HG02759 (cell line): ENCODE measurements around the gene PHLPP1.
"Not testable (repeated sequence)": the region's sequence is repeated elsewhere in the genome, so short reads cannot be mapped to it uniquely, and the experiment has no call there.

Experiments used
- ATAC-seq: cut with Tn5 transposase; IDR thresholded peaks from one replicate; pipeline ENCODE4 v1.9.1; 2021; ENCODE audit warnings: mild to moderate bottlenecking, moderate library complexity; ENCODE audit not compliant: unreplicated experiment

PHLPP1 gene

DNA sequence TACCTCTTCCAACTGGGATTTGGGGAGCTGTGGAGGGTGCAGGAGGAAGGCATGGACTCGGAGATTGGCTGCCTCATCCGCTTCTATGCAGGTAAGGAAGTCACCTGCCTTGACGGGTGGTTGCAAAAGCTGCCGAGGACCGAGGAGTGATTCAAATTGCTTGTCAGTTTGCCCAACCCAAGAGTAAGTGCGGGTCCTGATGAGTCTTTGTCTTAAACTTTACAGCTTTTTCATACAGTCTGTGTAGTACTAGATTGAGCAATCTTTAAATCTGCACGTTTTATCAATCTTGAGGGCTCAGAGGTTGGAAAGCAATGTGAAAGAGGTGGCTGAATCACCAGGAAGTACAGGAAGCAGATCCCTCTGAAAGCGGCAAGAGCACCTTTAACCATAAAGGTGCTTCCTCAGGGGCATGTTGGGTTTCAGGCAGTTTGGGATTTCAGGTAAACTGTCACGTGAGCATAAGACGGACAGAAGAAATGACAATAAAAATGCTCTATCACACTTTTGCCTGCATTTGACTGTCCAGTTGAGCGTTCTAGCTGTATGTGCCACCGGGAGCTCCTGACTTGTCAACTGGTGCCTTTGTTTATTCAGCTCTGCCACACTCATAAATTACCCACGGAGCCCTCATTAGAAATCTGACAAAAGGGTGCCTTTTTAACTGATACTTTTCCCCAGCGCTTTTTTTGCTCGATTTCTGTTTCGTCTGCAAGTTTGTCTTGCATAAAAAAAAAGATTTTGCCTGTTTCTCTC, 2.0 kb downstream of the PHLPP1 start:
- ATAC-seq: no peak

DNA sequence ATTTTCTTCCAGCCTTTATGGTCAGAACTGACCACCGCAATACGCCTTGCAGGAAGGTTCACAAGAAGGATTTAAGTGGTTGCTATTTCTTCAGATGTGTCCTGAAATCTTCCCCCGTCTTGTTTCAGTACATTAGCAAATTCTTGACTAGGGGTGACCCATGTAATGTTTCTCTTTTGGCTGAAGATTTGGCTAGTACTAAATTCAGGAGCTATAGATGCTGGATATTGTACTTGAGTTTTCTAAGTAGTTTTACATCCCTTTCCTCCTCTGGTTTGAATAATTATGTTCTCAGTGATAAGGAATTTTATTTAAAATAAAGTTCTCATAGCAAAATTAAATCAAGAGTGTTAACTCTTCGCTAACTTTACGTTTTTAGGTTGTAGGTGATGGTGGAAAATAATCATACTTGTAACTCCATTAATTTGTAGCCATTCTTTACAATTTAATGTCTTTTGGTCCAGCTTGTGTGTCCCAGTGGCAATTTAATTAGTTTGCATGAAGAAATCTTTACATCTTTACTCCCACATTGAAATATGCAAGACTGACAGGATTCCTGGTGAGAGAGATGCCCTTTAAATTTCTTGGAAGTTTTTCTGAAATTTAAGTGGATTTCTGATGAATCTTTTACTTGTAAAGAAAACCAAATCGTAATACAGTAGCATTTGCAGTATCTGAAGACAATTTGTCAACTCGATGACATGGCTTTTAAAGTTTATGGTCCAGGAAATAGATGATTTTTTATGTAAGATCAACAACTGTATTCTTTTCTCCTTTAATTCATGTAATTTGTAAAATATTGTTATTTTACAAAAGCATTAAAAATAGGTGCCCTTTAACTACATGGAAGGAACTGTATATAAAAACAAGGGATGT, 2.8 kb downstream of the PHLPP1 start:
- ATAC-seq: no peak

DNA sequence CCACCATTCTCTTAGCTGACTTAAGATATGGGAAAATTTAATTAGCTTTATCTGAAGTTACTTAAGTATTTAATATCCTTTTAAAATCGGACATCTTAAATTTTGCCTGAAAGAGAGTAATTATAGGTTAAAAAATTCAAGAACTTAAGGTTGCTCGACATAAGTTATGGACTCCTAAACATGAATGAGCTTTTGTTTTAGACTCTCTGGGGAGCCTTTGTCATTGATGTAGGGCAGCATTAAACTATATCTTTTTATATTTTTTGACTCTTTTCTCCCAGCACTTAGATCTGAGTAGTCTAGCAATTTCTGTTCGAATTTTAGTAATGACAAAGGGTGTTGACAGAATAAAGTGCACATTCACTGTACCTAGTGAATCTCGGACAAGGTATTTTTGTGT, 4.7 kb downstream of the PHLPP1 start:
- no peak for ATAC-seq

DNA sequence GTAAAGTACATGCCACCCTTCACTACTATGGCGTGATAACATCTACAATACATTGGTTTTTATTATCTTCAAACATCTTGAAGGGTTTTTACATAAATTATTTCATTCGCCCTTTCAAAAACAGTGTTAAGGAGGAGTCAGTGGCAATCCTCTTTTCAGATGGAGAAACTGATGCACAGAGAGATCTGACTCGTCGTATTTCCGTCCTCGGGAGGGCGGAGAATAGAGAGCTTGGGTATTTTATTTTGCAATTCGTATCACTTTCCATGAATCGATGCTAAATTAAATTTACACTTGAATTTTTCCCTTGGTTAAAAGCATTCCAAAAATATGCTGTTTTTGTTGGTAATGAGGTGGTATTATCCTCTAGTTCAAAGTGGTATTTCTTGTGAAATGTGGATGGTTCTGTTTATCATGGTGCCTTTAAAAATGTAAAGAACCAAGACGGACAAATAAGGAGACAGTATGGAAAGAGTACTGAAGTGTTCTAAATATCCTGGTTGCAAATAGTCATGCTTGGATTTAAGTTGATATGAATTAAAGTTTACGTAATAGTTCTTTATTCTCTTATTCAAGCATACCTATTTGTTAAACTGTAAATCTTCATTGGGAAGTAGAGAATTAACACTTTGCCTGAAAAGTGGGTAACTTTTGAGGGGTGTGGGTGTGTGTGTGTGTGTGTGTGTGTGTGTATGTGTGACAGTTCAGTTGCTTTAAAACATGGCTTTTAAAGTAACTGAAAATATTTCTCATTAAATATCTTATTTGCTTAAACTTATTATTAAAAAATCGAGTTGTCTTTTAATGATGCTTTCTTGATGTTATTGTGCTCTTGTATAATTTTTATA, 5.6 kb downstream of the PHLPP1 start:
- no peak for ATAC-seq

DNA sequence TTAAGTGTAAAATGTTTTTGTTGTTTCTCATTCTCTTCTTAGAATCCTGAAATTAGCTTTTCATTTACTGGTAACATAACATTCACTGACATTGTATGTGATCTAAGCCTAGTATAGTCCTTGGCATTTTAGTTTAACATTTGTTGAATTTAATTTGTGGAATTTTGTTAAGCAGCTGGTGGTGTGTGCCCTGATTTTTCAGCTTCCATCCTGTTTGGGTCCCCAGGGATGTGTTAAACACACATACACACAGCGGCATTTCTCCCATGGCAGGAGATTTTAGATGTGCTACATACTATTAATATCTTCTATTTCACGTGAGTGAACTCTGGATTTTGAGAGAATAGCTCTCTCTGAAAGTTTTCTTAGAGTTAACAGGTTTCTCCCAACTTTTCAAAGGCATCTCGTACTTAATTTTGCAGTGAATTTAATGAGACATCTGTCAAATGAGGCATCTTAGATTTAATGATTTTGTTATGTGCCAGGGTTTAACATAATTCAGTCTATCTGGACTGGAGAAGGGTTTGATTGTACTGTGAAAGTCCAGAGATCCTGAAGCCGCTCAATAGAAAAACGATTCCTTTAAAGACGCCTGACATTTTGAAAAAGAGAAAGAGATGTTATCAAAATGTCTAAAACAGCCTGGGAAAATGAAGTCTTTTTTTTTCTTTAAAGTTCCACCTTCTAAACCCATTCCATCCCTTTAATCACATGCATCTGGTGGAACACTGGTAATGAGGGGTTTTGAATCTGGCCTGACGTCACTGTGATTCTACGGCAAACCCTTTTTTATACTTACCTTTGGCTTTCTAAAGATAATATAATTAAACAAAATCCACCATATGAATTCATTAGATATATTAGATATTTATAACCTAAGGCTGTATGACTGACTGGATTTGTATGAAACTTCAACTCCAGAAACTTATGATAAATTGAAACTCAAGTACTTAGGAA, 6.8 kb downstream of the PHLPP1 start:
- ATAC-seq: no peak

DNA sequence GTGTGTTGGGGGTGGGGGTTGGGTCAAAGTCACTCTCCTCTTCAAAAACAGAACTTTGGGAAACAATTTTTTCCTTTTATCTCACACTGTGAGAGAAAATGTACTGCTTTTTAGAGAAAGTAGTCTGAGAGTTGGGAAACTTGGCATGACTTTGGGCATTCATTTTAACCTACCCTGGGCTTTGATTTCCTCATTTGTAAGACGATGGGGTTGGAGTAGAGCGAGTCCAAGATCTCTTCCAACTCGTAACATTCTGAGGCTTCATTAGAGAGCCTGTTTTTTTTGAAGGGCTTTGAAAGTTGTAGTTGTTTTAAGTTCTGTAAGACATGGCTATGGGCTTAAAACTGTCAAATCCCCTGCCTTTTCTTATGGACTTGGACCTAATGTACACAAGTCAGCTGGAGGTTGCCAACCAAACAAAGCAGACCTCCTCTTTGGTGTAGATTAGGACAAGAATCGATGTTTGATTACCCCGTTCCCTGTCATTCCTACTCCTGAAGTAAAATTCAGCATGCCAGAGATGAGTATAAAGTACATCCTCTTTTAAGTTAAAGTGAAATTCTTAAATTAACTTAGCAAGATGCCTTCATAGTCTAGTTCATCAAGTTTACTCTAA, 8.4 kb downstream of the PHLPP1 start:
- no peak for ATAC-seq

DNA sequence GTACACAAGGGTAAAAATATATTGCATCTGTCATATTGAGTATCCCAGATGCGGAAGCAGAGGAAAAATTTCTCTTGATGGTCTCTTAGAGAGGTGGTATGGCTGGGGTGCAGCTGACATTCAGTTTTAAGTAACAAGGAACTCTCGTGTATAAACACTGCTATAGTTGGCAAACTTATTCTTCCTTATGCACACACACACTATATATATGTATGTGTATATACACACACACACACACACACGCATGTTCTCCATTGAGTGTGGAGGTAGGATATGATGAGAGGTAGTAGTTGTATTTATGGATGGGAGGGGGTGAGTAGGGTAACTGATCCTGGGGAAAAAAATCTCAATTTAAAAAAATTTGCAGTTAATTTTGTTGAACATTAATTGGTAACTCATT, 10.6 kb downstream of the PHLPP1 start:
- no peak for ATAC-seq

DNA sequence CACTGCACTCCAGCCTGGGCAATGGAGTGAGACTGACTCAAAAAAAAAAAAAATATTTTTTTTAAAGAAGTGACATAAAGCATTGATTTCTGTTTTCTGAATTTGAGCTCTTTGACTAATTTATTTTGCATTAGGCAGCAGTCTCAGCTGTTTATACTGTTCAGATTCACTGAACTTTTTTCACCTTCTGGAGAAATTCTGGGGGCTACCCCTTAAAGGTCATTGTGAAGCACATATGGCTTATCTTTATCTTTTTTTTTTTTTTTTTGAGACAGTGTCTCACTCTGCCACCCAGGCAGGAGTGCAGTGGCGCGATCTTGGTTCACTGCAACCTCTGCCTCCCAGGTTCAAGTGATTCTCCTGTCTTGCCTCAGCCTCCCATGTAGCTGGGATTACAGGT, 12.9 kb downstream of the PHLPP1 start:
- no peak for ATAC-seq

DNA sequence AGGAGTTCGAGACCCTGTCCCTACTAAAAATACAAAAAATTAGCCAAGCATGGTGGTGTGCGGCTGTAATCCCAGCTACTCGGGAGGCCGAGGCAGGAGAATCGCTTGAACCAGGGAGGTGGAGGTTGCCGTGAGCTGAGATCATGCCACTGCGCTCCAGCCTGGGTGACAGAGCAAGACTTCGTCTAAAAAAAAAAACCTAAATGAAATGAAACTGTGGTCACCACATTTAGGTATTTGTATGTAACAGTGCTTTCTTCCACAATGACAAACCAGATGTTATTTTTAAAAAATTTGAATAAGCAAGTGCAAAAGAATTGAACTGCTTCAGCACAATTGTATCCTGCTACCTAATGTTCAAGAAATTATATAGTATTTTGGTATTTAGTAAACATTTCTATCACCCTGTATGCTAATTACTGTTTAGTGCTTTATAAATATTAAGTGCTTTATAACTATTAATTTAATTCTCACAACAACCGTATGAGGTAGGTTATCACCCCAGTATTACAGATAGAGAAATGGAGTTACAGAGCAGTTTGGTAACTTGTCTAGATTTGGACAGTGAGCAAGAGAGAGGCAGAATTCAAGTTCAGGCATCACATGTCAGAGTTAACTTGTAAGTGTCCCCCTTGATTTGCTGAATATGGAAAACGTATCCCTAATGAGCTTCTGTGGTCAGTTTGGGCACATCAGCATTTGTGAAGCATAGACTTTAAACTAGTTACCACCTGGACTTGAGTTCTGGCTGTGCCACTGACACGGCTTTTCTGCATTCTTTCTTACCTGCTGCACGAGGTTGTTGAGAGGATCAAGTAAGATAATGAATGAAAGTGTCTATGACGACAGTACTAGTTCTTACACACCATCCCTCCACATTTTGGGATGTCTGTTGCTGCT, 14.4 kb downstream of the PHLPP1 start:
- peak; percentile 92 for ATAC-seq

DNA sequence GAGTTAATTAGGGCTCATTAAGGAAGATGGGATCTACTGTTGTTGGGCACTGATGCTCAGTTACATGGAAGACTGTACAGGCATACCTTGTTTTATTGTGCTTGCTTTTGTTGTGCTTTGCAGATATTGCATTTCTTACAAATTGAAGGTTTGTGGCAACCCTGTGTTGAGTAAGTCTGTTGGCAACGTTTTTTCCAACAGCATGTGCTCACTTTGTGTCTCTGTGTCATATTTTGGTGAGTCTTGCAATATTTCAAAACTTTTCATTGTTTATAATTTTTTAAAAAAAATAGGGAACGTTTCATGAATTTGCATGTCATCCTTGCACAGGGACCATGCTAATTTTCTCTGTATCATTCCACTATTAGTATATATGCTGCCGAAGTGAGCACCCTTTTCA, 15.6 kb downstream of the PHLPP1 start:
- ATAC-seq: no peak

DNA sequence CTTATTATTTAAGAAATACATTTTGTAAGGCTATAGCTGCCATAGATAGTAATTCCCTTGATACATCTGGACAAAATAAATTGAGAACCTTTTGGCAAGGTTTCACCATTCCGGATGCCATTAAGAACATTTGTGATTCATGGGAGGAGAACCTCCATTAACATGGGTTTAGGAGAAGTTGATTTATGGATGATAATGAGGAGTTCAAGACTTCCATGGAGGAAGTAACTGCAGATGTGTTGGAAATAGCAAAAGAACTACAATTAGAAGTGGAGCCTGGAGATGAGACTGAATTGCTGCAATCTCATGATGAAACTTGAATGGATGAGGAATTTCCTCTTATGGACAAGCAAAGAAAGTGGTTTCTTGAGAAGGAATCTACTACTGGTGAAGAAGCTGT, 17.3 kb downstream of the PHLPP1 start:
- ATAC-seq: no peak

DNA sequence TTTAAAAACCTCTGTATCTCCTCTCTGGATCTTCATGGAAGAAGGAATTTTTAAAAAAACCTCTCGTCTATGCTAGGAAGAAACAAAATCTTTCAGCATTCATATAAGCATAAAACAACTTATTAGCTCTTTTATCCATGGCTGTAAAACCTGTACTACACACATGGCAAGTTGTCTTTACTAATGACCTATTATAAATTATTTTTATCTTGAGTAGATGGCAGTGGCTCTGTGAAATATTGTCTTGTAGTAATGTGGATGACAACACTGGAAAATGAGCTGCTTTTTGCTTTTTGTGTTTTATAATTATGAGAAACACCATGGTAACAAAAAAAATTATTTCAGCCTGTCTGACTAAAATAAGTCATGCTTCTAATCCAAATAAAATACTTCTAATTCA, 18.9 kb downstream of the PHLPP1 start:
- ATAC-seq: no peak

DNA sequence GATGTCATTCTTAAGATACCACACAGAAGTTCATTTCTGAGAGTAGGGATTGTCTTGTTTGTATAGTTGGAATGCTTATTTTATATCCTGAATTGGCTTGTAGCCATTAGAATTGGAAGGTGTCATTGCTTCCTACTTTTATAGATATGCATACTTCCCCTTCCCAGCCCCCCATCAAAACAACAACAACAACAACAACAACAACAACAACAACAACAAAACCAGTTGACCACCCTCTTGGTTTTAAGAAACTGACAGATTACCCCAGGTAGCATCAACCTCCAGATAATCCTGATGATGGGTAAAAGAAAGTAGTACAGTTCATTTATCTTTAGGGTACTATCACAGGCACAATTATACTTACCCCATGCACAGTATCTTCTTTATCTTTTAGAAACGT, 20.0 kb downstream of the PHLPP1 start:
- no peak for ATAC-seq

DNA sequence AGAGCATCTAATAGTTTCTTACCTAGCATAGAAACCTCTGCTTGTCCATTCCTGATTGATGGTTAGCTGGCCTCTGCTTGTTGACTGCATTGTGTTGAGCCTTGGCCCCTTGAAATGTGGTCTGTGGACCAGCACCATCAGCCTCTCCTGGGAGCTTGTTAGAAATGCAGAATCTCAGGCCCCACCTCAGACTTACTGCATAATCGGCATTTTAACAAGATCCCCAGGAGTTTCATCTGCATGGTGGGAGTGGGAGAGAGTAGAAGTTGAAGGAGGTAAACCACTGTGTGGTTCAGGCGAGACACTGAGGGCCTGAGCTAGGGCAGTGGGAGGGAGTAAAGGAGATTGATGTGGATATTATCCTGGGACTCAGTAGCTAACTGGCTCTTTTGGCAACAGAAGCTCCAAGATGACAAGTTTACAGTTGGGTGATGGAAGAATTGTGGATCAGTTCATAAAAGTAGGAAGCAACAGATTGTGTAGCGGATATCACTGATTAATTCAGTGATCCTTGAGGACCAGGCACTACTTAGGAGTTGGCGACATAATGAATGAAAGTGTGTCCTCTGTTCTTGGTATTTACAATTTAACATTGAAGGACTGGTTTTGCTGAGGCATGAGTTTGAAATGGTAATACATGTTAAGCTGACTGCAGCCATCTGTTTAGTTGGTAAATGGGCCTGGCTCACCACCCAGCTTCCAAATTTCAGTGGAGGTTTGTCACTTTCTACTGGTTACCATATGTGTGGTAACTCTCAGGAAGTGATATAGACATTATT, 20.9 kb downstream of the PHLPP1 start:
- ATAC-seq: no peak

DNA sequence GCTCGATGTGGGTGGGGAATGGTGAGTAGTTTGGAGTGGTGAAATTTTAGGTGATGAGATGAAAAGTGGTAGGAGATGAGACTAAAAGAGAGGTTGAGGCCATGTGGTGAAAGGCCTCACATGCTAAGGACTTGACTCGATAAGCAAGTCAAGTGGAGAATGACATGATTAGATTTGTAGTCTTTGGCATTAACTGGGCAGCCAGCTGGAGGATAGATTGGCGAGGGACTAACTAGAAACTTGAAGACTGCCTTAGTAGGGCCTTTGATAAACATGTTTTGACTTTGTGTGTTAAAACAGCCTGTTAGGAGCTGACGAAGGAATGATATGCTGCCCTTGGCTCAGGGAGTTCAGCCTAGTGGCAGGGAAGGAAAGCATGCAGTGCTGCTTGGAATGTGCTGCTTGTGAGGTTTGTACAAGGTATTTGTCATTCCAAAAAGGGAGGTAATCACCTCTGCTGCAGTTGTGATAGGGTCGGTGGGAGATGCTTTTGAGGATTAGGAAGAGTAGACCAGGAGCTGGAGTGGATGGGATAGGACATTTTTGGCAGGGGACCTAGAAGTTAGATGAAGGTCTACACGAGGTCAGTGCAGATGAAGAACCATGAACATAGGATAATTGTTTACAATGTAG, 22.0 kb downstream of the PHLPP1 start:
- ATAC-seq: no peak

DNA sequence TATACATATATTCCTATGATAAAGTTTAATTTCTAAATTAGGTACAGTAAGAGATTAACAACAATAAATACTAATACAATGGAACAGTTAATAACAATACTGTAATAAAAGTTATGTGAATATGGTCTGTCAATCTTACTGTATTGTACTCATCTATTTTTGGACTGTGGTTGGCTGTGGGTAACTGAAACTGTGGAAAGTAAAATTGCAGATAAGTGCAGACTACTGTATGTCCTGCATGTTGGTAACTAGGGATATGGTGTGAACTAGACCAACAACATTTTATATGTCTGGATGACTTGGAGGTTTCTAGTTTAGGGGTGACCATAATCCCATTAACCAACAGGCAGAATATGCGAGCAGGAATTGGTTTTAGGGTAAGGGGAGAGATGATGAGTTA, 23.3 kb downstream of the PHLPP1 start:
- ATAC-seq: no peak

DNA sequence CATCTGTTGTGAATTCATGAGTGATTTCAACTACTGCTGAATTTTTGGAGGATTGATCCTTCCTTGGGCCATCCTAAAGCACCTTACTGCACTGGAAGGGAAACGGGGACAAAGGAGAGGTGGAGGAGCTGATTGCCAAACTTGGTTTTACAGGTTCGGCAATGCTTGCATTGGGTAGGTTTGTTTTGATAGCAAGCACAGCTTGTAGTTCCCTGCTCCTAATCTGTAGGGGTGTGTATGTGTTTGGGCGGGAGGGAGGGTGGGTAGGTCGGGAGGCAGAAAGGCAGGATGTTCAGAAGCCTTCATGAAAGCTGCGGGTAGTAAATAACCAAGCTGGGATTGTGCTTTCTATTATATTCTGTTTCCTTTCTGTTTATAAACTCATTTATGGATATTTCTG, 24.6 kb downstream of the PHLPP1 start:
- ATAC-seq: no peak

DNA sequence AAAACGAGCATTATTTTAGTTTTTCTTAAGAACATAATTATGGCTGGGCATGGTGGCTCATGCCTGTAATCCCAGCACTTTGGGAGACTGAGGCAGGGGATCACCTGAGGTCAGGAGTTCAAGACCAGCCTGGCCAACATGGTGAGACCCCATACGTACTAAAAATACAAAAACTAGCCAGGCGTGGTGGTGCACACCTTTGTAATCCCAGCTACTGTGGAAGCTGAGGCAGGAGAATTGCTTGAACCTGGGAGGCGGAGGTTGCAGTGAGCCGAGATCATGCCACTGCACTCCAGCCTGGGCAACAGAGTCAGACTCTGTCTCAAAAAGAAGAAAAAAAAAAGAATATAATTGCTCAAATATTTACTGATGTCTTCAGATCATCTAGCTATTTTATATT, 25.3 kb downstream of the PHLPP1 start:
- not testable (repeated sequence) for ATAC-seq
